Measurements from ENCODE around the gene EEA1.

The EEA1 gene

DNA sequence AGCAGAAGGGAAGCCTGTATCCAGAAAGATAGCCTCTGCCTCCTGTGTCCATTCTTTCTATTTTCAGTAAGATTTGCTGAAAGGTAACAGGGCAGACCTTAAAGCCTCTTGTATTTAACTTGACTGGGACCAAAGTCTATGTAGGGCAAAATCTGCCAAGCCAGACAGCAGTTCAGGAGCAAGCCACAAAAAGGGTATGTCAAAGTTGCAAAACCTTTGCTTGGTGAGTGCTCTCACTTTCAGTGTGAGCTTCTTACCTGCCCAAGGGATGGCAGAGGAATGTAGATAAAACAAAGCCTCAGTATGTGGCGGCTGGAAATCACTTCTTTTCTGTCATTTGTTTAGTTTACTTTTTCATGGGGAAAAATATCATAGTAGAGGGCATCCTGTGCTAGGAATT, 163.2 kb downstream of the EEA1 start:
- ChIA-PET POLR2A (no interaction called here), CTCF (interaction anchor here (1.0 kb wide), 1 partner anchor 15 kb away, joined by 3 read pairs; no protein-coding TSS in a partner anchor)
- no peak for DNase-seq (ENCODE audit: extremely low spot score)
- TF ChIP-seq, protein P1, sequence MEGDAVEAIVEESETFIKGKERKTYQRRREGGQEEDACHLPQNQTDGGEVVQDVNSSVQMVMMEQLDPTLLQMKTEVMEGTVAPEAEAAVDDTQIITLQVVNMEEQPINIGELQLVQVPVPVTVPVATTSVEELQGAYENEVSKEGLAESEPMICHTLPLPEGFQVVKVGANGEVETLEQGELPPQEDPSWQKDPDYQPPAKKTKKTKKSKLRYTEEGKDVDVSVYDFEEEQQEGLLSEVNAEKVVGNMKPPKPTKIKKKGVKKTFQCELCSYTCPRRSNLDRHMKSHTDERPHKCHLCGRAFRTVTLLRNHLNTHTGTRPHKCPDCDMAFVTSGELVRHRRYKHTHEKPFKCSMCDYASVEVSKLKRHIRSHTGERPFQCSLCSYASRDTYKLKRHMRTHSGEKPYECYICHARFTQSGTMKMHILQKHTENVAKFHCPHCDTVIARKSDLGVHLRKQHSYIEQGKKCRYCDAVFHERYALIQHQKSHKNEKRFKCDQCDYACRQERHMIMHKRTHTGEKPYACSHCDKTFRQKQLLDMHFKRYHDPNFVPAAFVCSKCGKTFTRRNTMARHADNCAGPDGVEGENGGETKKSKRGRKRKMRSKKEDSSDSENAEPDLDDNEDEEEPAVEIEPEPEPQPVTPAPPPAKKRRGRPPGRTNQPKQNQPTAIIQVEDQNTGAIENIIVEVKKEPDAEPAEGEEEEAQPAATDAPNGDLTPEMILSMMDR (IDR thresholded peaks at IDR 0.05; ENCODE audit: control extremely low read depth, extremely low read depth, low read depth, missing control alignments): no peak

DNA sequence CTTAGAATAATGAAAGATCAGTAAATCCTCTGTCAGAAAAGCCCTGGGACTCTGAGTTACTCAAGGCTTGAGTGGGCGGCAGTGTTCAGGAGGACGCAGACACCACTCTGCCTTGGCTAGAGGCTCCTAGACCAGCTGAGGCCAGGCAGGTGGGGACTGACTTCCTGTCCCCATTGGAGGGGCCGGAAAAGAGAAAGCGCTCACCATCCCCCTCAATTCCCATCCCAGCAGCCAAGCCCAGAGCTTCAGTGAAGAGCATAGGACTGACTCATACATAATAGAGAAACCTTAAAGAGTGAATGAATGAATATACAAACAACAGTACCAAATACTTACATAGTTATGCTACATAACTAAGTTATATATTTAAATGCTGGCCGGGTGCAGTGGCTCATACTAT, 164.3 kb downstream of the EEA1 start:
- no peak for DNase-seq (ENCODE audit: extremely low spot score)
- POLR2A ChIA-PET: no interaction called here
- CTCF ChIA-PET: interaction anchor here (1.0 kb wide), 1 partner anchor 11 kb away, joined by 3 read pairs; no protein-coding TSS in a partner anchor
- TF ChIP-seq, protein P1 (IDR thresholded peaks at IDR 0.05; ENCODE audit: control extremely low read depth, extremely low read depth, low read depth, missing control alignments): no peak

DNA sequence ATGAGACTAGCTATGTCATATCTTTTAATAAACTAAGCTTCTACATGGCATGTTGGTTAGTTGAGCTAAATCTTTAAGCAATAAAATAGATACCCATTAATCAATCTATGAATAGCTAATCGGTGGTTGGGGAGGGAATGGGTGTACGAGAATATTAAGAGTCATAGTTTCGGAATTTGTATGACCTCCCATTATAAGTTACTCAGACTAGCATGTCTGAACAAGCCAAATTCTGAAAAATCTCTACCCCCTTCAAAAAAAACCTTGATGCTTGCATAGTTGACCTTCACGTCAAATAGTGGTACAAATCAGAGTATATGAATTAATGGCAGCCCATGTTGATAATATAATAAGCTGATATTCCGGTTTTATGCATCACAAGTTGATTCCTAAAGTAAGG, 166.3 kb downstream of the EEA1 start:
- ChIA-PET POLR2A (no interaction called here), CTCF (interaction anchor here (1.0 to 2.5 kb wide), 5 partner anchors 9 to 730 kb away, joined by 3 to 10 read pairs (median 4); no protein-coding TSS in a partner anchor)
- TF ChIP-seq, protein P1 (IDR thresholded peaks at IDR 0.05; ENCODE audit: control extremely low read depth, extremely low read depth, low read depth, missing control alignments): no peak
- no peak for DNase-seq (ENCODE audit: extremely low spot score)

- no peak for DNase-seq (ENCODE audit: extremely low spot score)
- TF ChIP-seq, protein P1 (IDR thresholded peaks at IDR 0.05; ENCODE audit: control extremely low read depth, extremely low read depth, low read depth, missing control alignments): no peak
- CTCF ChIA-PET: no interaction called here
- POLR2A ChIA-PET: no interaction called here
Measured at GRCh38 chr12:92759634-92760268, 169.3 kb downstream of the EEA1 start.

- CTCF ChIA-PET: interaction anchor here (1.1 to 2.5 kb wide), 4 partner anchors 12 to 1376 kb away, joined by 3 to 6 read pairs (median 4); no protein-coding TSS in a partner anchor
- POLR2A ChIA-PET: no interaction called here
- TF ChIP-seq, protein P1 (IDR thresholded peaks at IDR 0.05; ENCODE audit: control extremely low read depth, extremely low read depth, low read depth, missing control alignments): no peak
- DNase-seq (ENCODE audit: extremely low spot score): no peak
Measured at GRCh38 chr12:92757597-92758121, 171.4 kb downstream of the EEA1 start.

DNA sequence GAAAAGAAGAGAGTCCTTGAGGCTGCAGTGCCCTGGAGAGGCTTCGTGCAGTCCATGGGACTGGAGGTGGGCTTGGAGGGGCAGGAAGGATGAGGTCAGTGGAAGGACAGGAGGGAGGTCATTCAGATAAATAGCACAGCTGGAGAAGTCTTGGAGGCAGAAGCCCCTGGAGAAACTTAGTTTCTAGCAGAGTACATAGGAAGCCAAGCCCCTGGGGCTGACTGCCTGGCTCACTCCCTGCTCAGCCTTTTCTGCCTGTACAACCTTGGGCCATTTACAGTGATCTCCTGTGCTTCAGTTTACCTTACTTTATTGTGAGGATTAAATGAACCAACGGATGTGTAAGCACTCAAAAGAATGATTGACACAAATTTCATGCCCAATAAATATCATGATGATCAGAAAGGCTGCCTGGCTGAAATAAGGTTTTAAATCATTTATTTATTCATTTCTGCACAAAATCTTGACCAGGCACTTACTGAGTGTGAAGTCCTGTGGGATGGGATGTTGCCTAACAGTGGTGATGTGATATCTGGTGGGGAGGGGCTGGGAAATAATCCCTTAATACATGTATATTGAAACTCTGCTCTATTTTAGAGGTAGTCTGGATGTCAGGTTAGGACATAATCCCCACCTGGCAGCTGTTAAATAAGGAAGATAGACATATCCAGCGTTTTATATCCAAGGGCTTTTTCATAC, 172.0 kb downstream of the EEA1 start:
- ChIA-PET POLR2A (no interaction called here), CTCF (interaction anchor here (0.8 to 2.5 kb wide), 4 partner anchors 12 to 27 kb away, joined by 3 to 6 read pairs (median 4); no protein-coding TSS in a partner anchor)
- TF ChIP-seq, protein P1 (IDR thresholded peaks at IDR 0.05; ENCODE audit: control extremely low read depth, extremely low read depth, low read depth, missing control alignments): no peak
- DNase-seq (ENCODE audit: extremely low spot score): no peak

Data from GM10248 (cell line).